NCI-H2196 (cell line): ENCODE results near the gene GSTT4.
"Not testable (repeated sequence)": the region's sequence is repeated elsewhere in the genome, so short reads cannot be mapped to it uniquely, and the experiment has no call there.

Experiments used
- DNase-seq: peaks from one replicate; lab custom pipeline; 2025; ENCODE audit not compliant: unreplicated experiment; lab: John Stamatoyannopoulos, UW

GSTT4 gene

GRCh38 chr22:24025475-24025874 is 20.2 kb upstream of the GSTT4 start:
- no peak for DNase-seq

GRCh38 chr22:24024354-24024753 is 19.1 kb upstream of the GSTT4 start:
- DNase-seq = no peak

- no peak for DNase-seq
These were observed 18.0 kb upstream of the GSTT4 start for GRCh38 chr22:24023204-24023789.

GRCh38 chr22:24021304-24021703 is 16.1 kb upstream of the GSTT4 start:
- DNase-seq = no peak

- no peak for DNase-seq
These were observed 10.9 kb upstream of the GSTT4 start for GRCh38 chr22:24016156-24016555.

GRCh38 chr22:24011735-24012068 is 6.4 kb upstream of the GSTT4 start:
- no peak for DNase-seq

- no peak for DNase-seq
These were observed 4.8 kb upstream of the GSTT4 start for GRCh38 chr22:24010018-24010391.

GRCh38 chr22:24009227-24010017 is 4.2 kb upstream of the GSTT4 start:
- no peak for DNase-seq

GRCh38 chr22:24008381-24009226 is 3.4 kb upstream of the GSTT4 start:
- DNase-seq = no peak

GRCh38 chr22:24008022-24008283 is 2.7 kb upstream of the GSTT4 start:
- no peak for DNase-seq

GRCh38 chr22:24007253-24008021 is 2.2 kb upstream of the GSTT4 start:
- no peak for DNase-seq

GRCh38 chr22:24006914-24007214 is 1.6 kb upstream of the GSTT4 start:
- no peak for DNase-seq

GRCh38 chr22:24006207-24006913 is 1.1 kb upstream of the GSTT4 start:
- DNase-seq = no peak

- DNase-seq = no peak
These were observed 1.4 kb downstream of the GSTT4 start for GRCh38 chr22:24003887-24004286.

GRCh38 chr22:24002851-24003250 is 2.4 kb downstream of the GSTT4 start:
- DNase-seq = no peak

- no peak for DNase-seq
These were observed 3.0 kb downstream of the GSTT4 start for GRCh38 chr22:24002272-24002671.

- no peak for DNase-seq
These were observed 3.9 kb downstream of the GSTT4 start for GRCh38 chr22:24001314-24001713.

GRCh38 chr22:23999779-24000178 is 5.5 kb downstream of the GSTT4 start:
- DNase-seq = not testable (repeated sequence)

- DNase-seq = no peak
These were observed 8.2 kb downstream of the GSTT4 start for GRCh38 chr22:23997092-23997491.

GRCh38 chr22:23993581-23994177 is 11.6 kb downstream of the GSTT4 start:
- peak; percentile 9 for DNase-seq

- not testable (repeated sequence) for DNase-seq
These were observed 12.2 kb downstream of the GSTT4 start for GRCh38 chr22:23993080-23993479.
